H1 (cell line): ENCODE results near the gene NR5A1. TPM values are rescaled to one million over a fixed set of nuclear protein-coding genes. Genes with fewer than 3 reads are reported as not detected.

Source experiments
- CHD7 ChIP-seq: fragments of 300-600 bp; sonication (generic); IDR thresholded peaks from 2 replicates; pipeline ENCODE4 v1.7.1; 2012; ENCODE audit warnings: low read length, moderate library complexity, mild to moderate bottlenecking, inconsistent platforms; ENCODE audit not compliant: insufficient replicate concordance
- EP300 ChIP-seq, 2 experiments: IDR thresholded peaks; 1 replicate in 1 of 2; 2 replicates in 1 of 2; pipeline ENCODE4 v1.6.1; 2011 to 2012; ENCODE audit warnings: low read depth in 2 of 2, low read length in 2 of 2, mild to moderate bottlenecking in 2 of 2, borderline replicate concordance in 1 of 2, inconsistent platforms in 1 of 2, moderate library complexity in 1 of 2
- EZH2 ChIP-seq: fragments of 200-600 bp; sonication (generic); IDR thresholded peaks from 2 replicates; pipeline ENCODE4 v1.7.1; 2012; ENCODE audit warnings: low read depth, mild to moderate bottlenecking, moderate library complexity, low read length, inconsistent platforms; ENCODE audit not compliant: severe bottlenecking
- MAFK ChIP-seq: IDR thresholded peaks from 2 replicates; pipeline ENCODE4 v1.6.1; 2012; ENCODE audit warnings: low read depth, mild to moderate bottlenecking, improper control_type of control experiment, low read length
- NRF1 ChIP-seq: IDR thresholded peaks from 2 replicates; pipeline ENCODE4 v1.6.1; 2011; ENCODE audit warnings: mild to moderate bottlenecking, low read depth, low read length, improper control_type of control experiment
- POLR2A ChIP-seq, 2 experiments: IDR thresholded peaks; 1 replicate in 1 of 2; 2 replicates in 1 of 2; pipeline ENCODE4 v1.6.1; 2011; ENCODE audit warnings: low read depth in 2 of 2, low read length in 2 of 2, mild to moderate bottlenecking in 2 of 2; ENCODE audit errors: control extremely low read depth in 1 of 2
- polyA plus RNA-seq, 7 experiments: library from polyadenylated mRNA; depleted of rRNA in 3 of 7; stranded (reverse) in 5 of 7; unstranded in 2 of 7; fragments of >200 nt in 5 of 7; fragments of 200-250 nt in 2 of 7; gene quantifications; 1 replicate in 5 of 7; 2 replicates in 1 of 7; 4 replicates in 1 of 7; pipeline versions ENCODE4 v1.2.1 to v1.2.3, GENCODE V29; 2011 to 2013; ENCODE audit warnings: missing spikeins in 2 of 7, mixed read lengths in 2 of 7
- total RNA-seq: library from RNA; stranded (reverse); fragmentation: NEBNext Ultra II Directional; extraction: Animal tissue kit (Norgen Biotek cat#: 25700); gene quantifications from 2 replicates; pipeline ENCODE4 v1.2.1, GENCODE V29; 2021

NR5A1 gene
- total and polyA plus RNA-seq, 2 of the 8 experiments (the other 6 are each of a cell fraction or from before 2014, with no cell fraction given) = 0.29 to 0.58 TPM

GRCh38 chr9:124531115-124531514, 23.9 kb upstream of the NR5A1 start (continued):
- TF ChIP-seq EZH2 (no peak), MAFK (no peak), NRF1 (no peak), CHD7 (no peak), POLR2A (IDR thresholded peaks at IDR 0.05; ENCODE audit: control extremely low read depth in 1 of 2, low read depth in 2 of 2, low read length in 2 of 2) (no peak), EP300 (IDR thresholded peaks at IDR 0.05; ENCODE audit: borderline replicate concordance in 1 of 2, low read depth in 2 of 2, low read length in 2 of 2) (no peak)
